Esophagus muscularis mucosa (tissue), 4 donors: ENCODE data around the gene ADAMTS16. TPM values are rescaled to one million over a fixed set of nuclear protein-coding genes. Genes with fewer than 3 reads are reported as not detected.
A peak's percentile ranks its signal among the peaks of the same experiment; 100 is the strongest.

Experiments
- DNase-seq: peaks from one replicate; pipeline ENCODE4 v3.0.0-alpha.2; 2017; ENCODE audit errors: extremely low spot score
- H3K27ac ChIP-seq, 4 donors: fragments of 200-600 bp; sonication (generic); replicated peaks in 1 of 4; 1 replicate in 3 of 4; 2 replicates in 1 of 4; pipeline ENCODE4 v1.5.1; 2016 to 2019; ENCODE audit warnings: mild to moderate bottlenecking in 1 of 4
- H3K27me3 ChIP-seq, 4 donors: fragments of 200-600 bp; sonication (generic); one replicate each; pipeline versions ENCODE4 v1.5.1 to v1.6.0; 2016 to 2019
- H3K36me3 ChIP-seq, 4 donors: fragments of 200-600 bp; sonication (generic); one replicate each; pipeline ENCODE4 v1.5.1; 2016 to 2019
- H3K4me1 ChIP-seq, 4 donors: fragments of 200-600 bp; sonication (generic); one replicate each; pipeline ENCODE4 v1.5.1; 2016 to 2019
- H3K4me3 ChIP-seq, 4 donors: fragments of 200-600 bp; sonication (generic); 1 replicate in 2 of 4; 2 replicates in 2 of 4; pipeline ENCODE4 v1.5.1; 2016 to 2019; ENCODE audit warnings: mild to moderate bottlenecking in 4 of 4, moderate library complexity in 1 of 4
- H3K9me3 ChIP-seq, 4 donors: fragments of 200-600 bp; sonication (generic); 1 replicate in 3 of 4; 2 replicates in 1 of 4; pipeline ENCODE4 v1.5.1; 2016 to 2019
- CTCF ChIP-seq, 3 experiments: fragments of 200-600 bp in 2 of 3; fragments of 450-650 bp in 1 of 3; sonication (generic) in 2 of 3; IDR thresholded peaks; one replicate each; pipeline ENCODE4 v1.5.1; 2017 to 2019; ENCODE audit warnings: antibody characterized with exemption in 3 of 3, mild to moderate bottlenecking in 2 of 3, moderate library complexity in 1 of 3
- EP300 ChIP-seq: sonication (generic); formaldehyde crosslinking; IDR thresholded peaks from one replicate; pipeline ENCODE4 v1.6.1; 2017; ENCODE audit warnings: antibody characterized with exemption
- POLR2A ChIP-seq: fragments of 450-650 bp; IDR thresholded peaks from one replicate; pipeline ENCODE4 v1.6.1; 2017; ENCODE audit warnings: antibody characterized with exemption, moderate library complexity, mild to moderate bottlenecking, low read depth
- POLR2AphosphoS5 ChIP-seq, 2 donors: sonication (generic); formaldehyde crosslinking; IDR thresholded peaks; one replicate each; pipeline ENCODE4 v1.6.1; 2017; ENCODE audit warnings: antibody characterized with exemption in 2 of 2
- WGBS: methylation state at CpG from one replicate; pipeline ENCODE4 v1.1.5; 2018; 5-methylcytosine and 5-hydroxymethylcytosine counted together
- intact Hi-C: fragments of 100-400 bp; cut with DNase I; formaldehyde crosslinking; loops from one replicate; pipeline ENCODE4 v1.15.1; 2023
- total RNA-seq, 4 donors: library from RNA; depleted of rRNA; stranded (reverse); fragments of >200 nt; gene quantifications; one replicate each; pipeline versions ENCODE4 v1.1.0 to v1.2.1, GENCODE V29; 2016

ADAMTS16 gene
- total RNA-seq, 4 donors from 2014 or later, result 0.42 to 1.1 (median 0.50) TPM; not detected in 1

DNA sequence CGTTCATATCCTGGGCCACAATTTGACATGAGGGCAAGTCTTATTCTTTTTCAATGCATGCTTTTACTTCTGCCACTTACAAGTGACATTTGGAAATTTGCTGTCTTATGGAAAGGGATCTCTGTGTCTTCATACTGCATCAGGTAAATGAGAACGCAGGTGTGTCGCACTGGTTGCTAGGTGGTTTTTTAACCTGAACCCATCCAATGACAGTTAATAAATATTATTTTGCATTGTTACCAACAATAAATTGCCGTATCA lies 1.1 kb downstream of the ADAMTS16 start:
- WGBS, result 34% methylated on average over 4 of the region's 4 CpGs
- TF ChIP-seq EP300, result no peak
- intact Hi-C loops, result loop anchor here (2.0 kb wide), 1 partner anchor 254 kb away; no protein-coding TSS in a partner anchor
- H3K9me3 ChIP-seq, result no peaks in the 10 kb centered on the region
- DNase-seq, result no peak
- H3K4me3 ChIP-seq, result peak overlapping the region in 3 of 4 donors; percentile 42 to 57 (median 47)
- peaks cover 20 to 24% (median 23%) of the 10 kb centered on the region in 4 donors for H3K4me1 ChIP-seq
- no peak overlapping the region for H3K27ac ChIP-seq
- no peaks in the 10 kb centered on the region for H3K36me3 ChIP-seq
- H3K27me3 ChIP-seq, result peaks cover 0 to 58% (median 20%) of the 10 kb centered on the region in 4 donors

- H3K36me3 ChIP-seq, result no peaks in the 10 kb centered on the region
- intact Hi-C loops, result loop anchor here (2.0 kb wide), 2 partner anchors 253 to 277 kb away; no protein-coding TSS in a partner anchor
- H3K4me1 ChIP-seq, result peaks cover 20 to 24% (median 23%) of the 10 kb centered on the region in 4 donors
- peak overlapping the region in 3 of 4 donors; percentile 42 to 57 (median 47) for H3K4me3 ChIP-seq
- peaks cover 0 to 58% (median 20%) of the 10 kb centered on the region in 4 donors for H3K27me3 ChIP-seq
- DNase-seq, result no peak
- TF ChIP-seq CTCF (IDR thresholded peaks at IDR 0.05) (peak; percentile 62 to 80 (median 71)), POLR2A (no peak)
- 20% methylated on average over 6 of the region's 6 CpGs for WGBS
- no peak overlapping the region for H3K27ac ChIP-seq
- no peaks in the 10 kb centered on the region for H3K9me3 ChIP-seq
Observed at GRCh38 chr5:5141625-5142525, 1.7 kb downstream of the ADAMTS16 start.

- peaks cover 20 to 22% (median 21%) of the 10 kb centered on the region in 4 donors for H3K4me1 ChIP-seq
- peaks cover 0 to 36% (median 19%) of the 10 kb centered on the region in 4 donors for H3K27me3 ChIP-seq
- TF ChIP-seq CTCF (IDR thresholded peaks at IDR 0.05) (no peak), POLR2AphosphoS5 (IDR thresholded peaks at IDR 0.05) (no peak), EP300 (no peak), POLR2A (no peak)
- H3K4me3 ChIP-seq, result no peak overlapping the region
- H3K27ac ChIP-seq, result no peak overlapping the region
- 71% methylated on average over 7 of the region's 7 CpGs for WGBS
- H3K9me3 ChIP-seq, result no peaks in the 10 kb centered on the region
- DNase-seq, result no peak
- H3K36me3 ChIP-seq, result no peaks in the 10 kb centered on the region
- intact Hi-C loops, result no loop called here
Observed at GRCh38 chr5:5144441-5144840, 4.3 kb downstream of the ADAMTS16 start.

DNA sequence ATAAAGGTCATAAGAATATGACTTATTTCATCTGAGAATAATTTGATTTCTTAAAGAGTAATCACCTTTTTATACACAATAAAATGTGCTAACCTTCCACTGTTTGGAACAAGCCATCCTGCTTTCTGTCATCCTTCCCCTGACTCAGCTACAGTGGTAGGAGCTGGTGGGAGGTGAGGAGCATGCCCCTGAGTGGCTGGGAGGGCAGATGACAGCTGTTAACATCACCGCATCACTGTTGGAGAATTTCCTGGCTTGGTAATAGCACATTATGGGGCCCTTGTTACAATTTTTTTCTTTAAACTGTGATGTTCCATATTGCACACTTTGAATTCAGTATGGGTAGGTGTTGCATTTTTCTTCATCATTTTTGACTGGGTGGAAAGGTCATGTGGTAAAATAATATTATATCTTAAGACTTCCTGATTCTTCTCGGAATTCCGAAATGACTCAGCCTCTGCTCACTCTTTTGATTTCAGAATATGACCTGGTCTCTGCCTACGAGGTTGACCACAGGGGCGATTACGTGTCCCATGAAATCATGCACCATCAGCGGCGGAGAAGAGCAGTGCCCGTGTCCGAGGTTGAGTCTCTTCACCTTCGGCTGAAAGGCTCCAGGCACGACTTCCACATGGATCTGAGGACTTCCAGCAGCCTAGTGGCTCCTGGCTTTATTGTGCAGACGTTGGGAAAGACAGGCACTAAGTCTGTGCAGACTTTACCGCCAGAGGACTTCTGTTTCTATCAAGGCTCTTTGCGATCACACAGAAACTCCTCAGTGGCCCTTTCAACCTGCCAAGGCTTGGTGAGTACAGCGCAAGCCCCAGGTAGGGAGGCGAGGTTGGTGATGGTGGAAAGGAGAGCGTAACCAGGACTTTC lies 5.8 kb downstream of the ADAMTS16 start:
- Histone ChIP-seq H3K9me3 (peaks cover 0 to 9% (median 3%) of the 10 kb centered on the region in 4 donors), H3K36me3 (no peaks in the 10 kb centered on the region), H3K27me3 (peaks cover 0 to 21% (median 6%) of the 10 kb centered on the region in 4 donors), H3K27ac (no peak overlapping the region), H3K4me1 (peaks cover 6 to 8% (median 6%) of the 10 kb centered on the region in 4 donors), H3K4me3 (no peak overlapping the region)
- no peak for DNase-seq
- TF ChIP-seq POLR2A, result no peak
- no peak for TF ChIP-seq EP300
- no peak for TF ChIP-seq CTCF (IDR thresholded peaks at IDR 0.05)
- no peak for TF ChIP-seq POLR2AphosphoS5 (IDR thresholded peaks at IDR 0.05)
- intact Hi-C loops, result no loop called here
- 87% methylated on average over 17 of the region's 18 CpGs for WGBS
